K562 (cell line): ENCODE results near the gene ERMARD.

ENCODE experiments used
- CHD1 ChIP-seq: fragments of 200-600 bp; sonication (generic); IDR thresholded peaks from one replicate; pipeline ENCODE4 v1.6.1; 2012; ENCODE audit warnings: mild to moderate bottlenecking, moderate library complexity, low read length, inconsistent platforms
- CTCF ChIP-seq, 3 experiments: IDR thresholded peaks in 2 of 3; conservative IDR thresholded peaks in 1 of 3; 2 replicates each; pipeline ENCODE4 v1.5.1; 2011 to 2012; ENCODE audit warnings: low read length in 3 of 3, mild to moderate bottlenecking in 3 of 3, control low read depth in 2 of 3, improper control_type of control experiment in 1 of 3, inconsistent platforms in 1 of 3, low read depth in 1 of 3, mixed read lengths in 1 of 3, moderate library complexity in 1 of 3; ENCODE audit not compliant: insufficient read depth in 2 of 3
- FOXP1 ChIP-seq: sonication (generic); formaldehyde crosslinking; IDR thresholded peaks from 2 replicates; pipeline ENCODE4 v1.8.0; 2022; ENCODE audit warnings: mild to moderate bottlenecking, missing genetic modification reagents
- KLF6 ChIP-seq: fragments of 250-450 bp; sonication (Bioruptor Pico); IDR thresholded peaks from 2 replicates; pipeline ENCODE4 v1.4.0; 2020; ENCODE audit warnings: mild to moderate bottlenecking, moderate library complexity, borderline replicate concordance
- PCBP2 ChIP-seq: fragments of 200-400 bp; formaldehyde crosslinking; IDR thresholded peaks from 2 replicates; pipeline ENCODE4 v1.6.1; 2018; ENCODE audit warnings: low read length, low read depth, mild to moderate bottlenecking, moderate library complexity; ENCODE audit not compliant: poor library complexity, severe bottlenecking
- POLR2G ChIP-seq: fragments of 200-400 bp; formaldehyde crosslinking; IDR thresholded peaks from 2 replicates; pipeline ENCODE4 v1.6.1; 2017; ENCODE audit warnings: low read depth, mild to moderate bottlenecking, antibody characterized with exemption, low read length, moderate library complexity
- SIN3B ChIP-seq: fragments of 450-650 bp; IDR thresholded peaks from 2 replicates; pipeline ENCODE4 v1.6.1; 2017; ENCODE audit warnings: low read depth, mild to moderate bottlenecking, moderate library complexity
- SMAD1 ChIP-seq: fragments of 150-350 bp; IDR thresholded peaks from 2 replicates; pipeline ENCODE4 v1.6.1; 2014; ENCODE audit warnings: low read length, low read depth; ENCODE audit not compliant: partially characterized antibody
- ZBTB49 ChIP-seq: sonication (generic); formaldehyde crosslinking; IDR thresholded peaks from 2 replicates; pipeline ENCODE4 v1.8.0; 2022; ENCODE audit warnings: missing genetic modification reagents, mild to moderate bottlenecking, borderline replicate concordance
- ZNF124 ChIP-seq: sonication (generic); formaldehyde crosslinking; IDR thresholded peaks from 2 replicates; pipeline ENCODE4 v1.8.1; 2022; ENCODE audit warnings: missing genetic modification reagents

- no peak for TF ChIP-seq SIN3B
- no peak for TF ChIP-seq ZNF124 (CRISPR knock-in tag)
- no peak for TF ChIP-seq PCBP2
- TF ChIP-seq FOXP1 (CRISPR knock-in tag), result peak; percentile 39; the same call in 1 of the 2 replicates
- no peak for TF ChIP-seq SMAD1
- no peak for TF ChIP-seq KLF6 (CRISPR knock-in tag)
- TF ChIP-seq POLR2G, result no peak
- TF ChIP-seq CTCF (IDR thresholded peaks at IDR 0.05 in 2 of 3, conservative IDR thresholded peaks at IDR 0.05 in 1 of 3; ENCODE audit: insufficient read depth in 2 of 3, low read depth in 1 of 3, low read length in 3 of 3), result peak; percentile 96 to 99 (median 99)
- no peak; the same call in 1 of the 2 replicates for TF ChIP-seq ZBTB49
- TF ChIP-seq CHD1, result no peak
Observed at GRCh38 chr6:169789944-169790927, 38.8 kb downstream of the ERMARD start.
